PC-3 (cell line): ENCODE data around the gene BMPR1A. TPM values are rescaled to one million over a fixed set of nuclear protein-coding genes. Genes with fewer than 3 reads are reported as not detected.

ENCODE experiments used
- ATAC-seq: fragments of 200-7000 bp; cut with Tn5 transposase; 2 replicates; pipeline ENCODE4 v1.9.1; 2020; ENCODE audit warnings: mild to moderate bottlenecking, moderate library complexity
- BruUV-seq: library from RNA; stranded (reverse); fragments of 400-500 nt; replicated peaks from 2 replicates; lab custom pipeline; 2021; lab: Mats Ljungman, UMichigan
- CTCF ChIA-PET: fragments of 300-600 bp; sonication (Branson Sonifier 250); formaldehyde crosslinking; loops from one replicate; lab custom pipeline; 2022; ENCODE audit warnings: antibody characterized with exemption; lab: Charles Lee
- POLR2A ChIA-PET: fragments of 300-600 bp; sonication (Branson Sonifier 250); formaldehyde crosslinking; loops from one replicate; lab custom pipeline; 2022; ENCODE audit warnings: antibody characterized with exemption; ENCODE audit not compliant: unreplicated experiment; lab: Charles Lee
- DNase-seq: peaks from one replicate; pipeline ENCODE4 v3.0.0-alpha.2; 2015
- H2AFZ ChIP-seq: fragments of 300-600 bp; sonication (generic); 2 replicates; pipeline ENCODE4 v1.6.0; 2016; ENCODE audit warnings: antibody characterized with exemption, low read length
- H3F3A ChIP-seq: fragments of 300-600 bp; sonication (generic); one replicate; pipeline ENCODE4 v1.6.0; 2017; ENCODE audit warnings: antibody characterized with exemption, low read length, control low read depth, mild to moderate bottlenecking; ENCODE audit not compliant: unreplicated experiment
- H3K27ac ChIP-seq: fragments of 300-600 bp; sonication (generic); 2 replicates; pipeline ENCODE4 v1.5.1; 2016; ENCODE audit warnings: mild to moderate bottlenecking, low read length
- H3K27me3 ChIP-seq: fragments of 300-600 bp; sonication (generic); 2 replicates; pipeline ENCODE4 v1.6.1; 2016; ENCODE audit warnings: low read length, mixed read lengths
- H3K36me3 ChIP-seq: fragments of 300-600 bp; sonication (generic); 2 replicates; pipeline ENCODE4 v1.6.1; 2016; ENCODE audit warnings: low read depth, mixed run types, low read length, mixed read lengths
- H3K4me1 ChIP-seq: fragments of 300-600 bp; sonication (generic); 2 replicates; pipeline ENCODE4 v1.5.1; 2016; ENCODE audit warnings: low read length; ENCODE audit not compliant: insufficient read depth
- H3K4me2 ChIP-seq: fragments of 300-600 bp; sonication (generic); 2 replicates; pipeline ENCODE4 v1.6.0; 2016; ENCODE audit warnings: low read length
- H3K4me3 ChIP-seq: fragments of 300-600 bp; sonication (generic); 2 replicates; pipeline ENCODE4 v1.5.1; 2016; ENCODE audit warnings: mild to moderate bottlenecking, low read length, mixed read lengths
- H3K79me2 ChIP-seq: fragments of 300-600 bp; sonication (generic); 2 replicates; pipeline ENCODE4 v1.6.1; 2017; ENCODE audit warnings: low read length, mixed read lengths
- H3K9ac ChIP-seq: fragments of 300-600 bp; sonication (generic); 2 replicates; pipeline ENCODE4 v1.6.0; 2016; ENCODE audit warnings: mild to moderate bottlenecking, low read length
- H3K9me2 ChIP-seq: fragments of 300-600 bp; sonication (generic); replicated peaks from 2 replicates; pipeline ENCODE4 v1.6.1; 2016; ENCODE audit warnings: mixed run types, low read length, mixed read lengths
- H3K9me3 ChIP-seq: fragments of 300-600 bp; sonication (generic); 2 replicates; pipeline ENCODE4 v1.6.1; 2016; ENCODE audit warnings: low read length, mixed read lengths
- H4K20me1 ChIP-seq: fragments of 300-600 bp; sonication (generic); 2 replicates; pipeline ENCODE4 v1.6.1; 2016; ENCODE audit warnings: low read length, mixed read lengths
- CTCF ChIP-seq: fragments of 300-600 bp; sonication (generic); conservative IDR thresholded peaks from 2 replicates; pipeline ENCODE4 v1.5.1; 2017; ENCODE audit warnings: antibody characterized with exemption, low read depth, mild to moderate bottlenecking, low read length
- EZH2 ChIP-seq: fragments of 300-600 bp; sonication (generic); IDR thresholded peaks from one replicate; pipeline ENCODE4 v1.6.1; 2017; ENCODE audit warnings: antibody characterized with exemption, mild to moderate bottlenecking, low read length; ENCODE audit not compliant: unreplicated experiment
- EZH2phosphoT487 ChIP-seq: fragments of 300-600 bp; sonication (generic); IDR thresholded peaks from 2 replicates; pipeline ENCODE4 v1.6.1; 2018; ENCODE audit warnings: mild to moderate bottlenecking, antibody characterized with exemption, low read length, borderline replicate concordance
- intact Hi-C: fragments of 100-400 bp; cut with micrococcal nuclease; formaldehyde crosslinking; loops from 2 replicates; pipeline ENCODE4 v1.9.0; 2023
- total RNA-seq: library from RNA; depleted of rRNA; stranded (reverse); fragments of >200 nt; gene quantifications from 2 replicates; pipeline ENCODE4 v1.2.3, GENCODE V29; 2014

BMPR1A gene
- total RNA-seq, 1 experiment from 2014 or later, result 14.5 TPM

- Histone ChIP-seq H3K9me3 (no peaks in the 10 kb centered on the region), H3K27ac (no peak overlapping the region), H3K4me3 (no peak overlapping the region), H3K27me3 (no peaks in the 10 kb centered on the region), H3K36me3 (no peaks in the 10 kb centered on the region), H2AFZ (no peak overlapping the region), H3F3A (no peaks in the 10 kb centered on the region), H3K79me2 (peaks cover 53% of the 10 kb centered on the region), H3K4me1 (no peaks in the 10 kb centered on the region), H3K9ac (no peak overlapping the region), H3K9me2 (no peaks in the 10 kb centered on the region), H4K20me1 (no peaks in the 10 kb centered on the region), H3K4me2 (no peak overlapping the region)
- POLR2A ChIA-PET, result no interaction called here
- no peak for DNase-seq
- no peak for ATAC-seq
- no TSS peak for BruUV-seq
- intact Hi-C loops, result no loop called here
- TF ChIP-seq CTCF (no peak), EZH2phosphoT487 (no peak), EZH2 (no peak)
- CTCF ChIA-PET, result no interaction called here
These were observed 28.6 kb downstream of the BMPR1A start for GRCh38 chr10:86785037-86785436.

- no peak overlapping the region for H2AFZ ChIP-seq
- intact Hi-C loops, result no loop called here
- no peak overlapping the region for H3K27ac ChIP-seq
- ATAC-seq (no peak), DNase-seq (no peak)
- H4K20me1 ChIP-seq, result no peaks in the 10 kb centered on the region
- POLR2A ChIA-PET, result no interaction called here
- CTCF ChIA-PET, result interaction anchor here (0.6 kb wide), 1 partner anchor 28 kb away, joined by 4 read pairs; no protein-coding TSS in a partner anchor
- no peaks in the 10 kb centered on the region for H3K9me3 ChIP-seq
- no peak overlapping the region for H3K9ac ChIP-seq
- H3K27me3 ChIP-seq, result no peaks in the 10 kb centered on the region
- no peak overlapping the region for H3K4me2 ChIP-seq
- H3K36me3 ChIP-seq, result no peaks in the 10 kb centered on the region
- no peaks in the 10 kb centered on the region for H3F3A ChIP-seq
- no peak overlapping the region for H3K4me3 ChIP-seq
- BruUV-seq, result no TSS peak
- H3K79me2 ChIP-seq, result peaks cover 52% of the 10 kb centered on the region
- H3K4me1 ChIP-seq, result no peaks in the 10 kb centered on the region
- no peaks in the 10 kb centered on the region for H3K9me2 ChIP-seq
- TF ChIP-seq EZH2phosphoT487 (no peak), EZH2 (no peak), CTCF (no peak)
These were observed 29.5 kb downstream of the BMPR1A start for GRCh38 chr10:86785968-86786367.

- no peaks in the 10 kb centered on the region for H3K9me3 ChIP-seq
- no peaks in the 10 kb centered on the region for H3K4me1 ChIP-seq
- no peak overlapping the region for H3K4me2 ChIP-seq
- H4K20me1 ChIP-seq, result no peaks in the 10 kb centered on the region
- no peaks in the 10 kb centered on the region for H3F3A ChIP-seq
- ChIA-PET POLR2A (no interaction called here), CTCF (no interaction called here)
- H3K36me3 ChIP-seq, result no peaks in the 10 kb centered on the region
- TF ChIP-seq EZH2, result no peak
- TF ChIP-seq EZH2phosphoT487, result no peak
- no peak for TF ChIP-seq CTCF
- intact Hi-C loops, result no loop called here
- H2AFZ ChIP-seq, result no peak overlapping the region
- H3K4me3 ChIP-seq, result no peak overlapping the region
- H3K9ac ChIP-seq, result no peak overlapping the region
- H3K9me2 ChIP-seq, result no peaks in the 10 kb centered on the region
- no peak for ATAC-seq
- no peak for DNase-seq
- peaks cover 48% of the 10 kb centered on the region for H3K79me2 ChIP-seq
- BruUV-seq, result no TSS peak
- no peaks in the 10 kb centered on the region for H3K27me3 ChIP-seq
- no peak overlapping the region for H3K27ac ChIP-seq
These were observed 29.9 kb downstream of the BMPR1A start for GRCh38 chr10:86786368-86786767.
